Naive thymus-derived CD4-positive, alpha-beta T cell (primary cell): ENCODE measurements around the gene SGCA. TPM values are rescaled to one million over a fixed set of nuclear protein-coding genes. Genes with fewer than 3 reads are reported as not detected.

Source experiments
- ATAC-seq: fragments of 150-1000 bp; cut with Tn5 transposase; 2 replicates; pipeline ENCODE4 v1.10.0; 2021; ENCODE audit warnings: mild to moderate bottlenecking, moderate library complexity
- CTCF ChIA-PET: fragments of 350-600 bp; sonication (Branson Sonifier 250); formaldehyde crosslinking; loops from one replicate; lab custom pipeline; 2021; ENCODE audit warnings: antibody characterized with exemption; lab: Charles Lee
- POLR2A ChIA-PET: fragments of 350-600 bp; sonication (Branson Sonifier 250); formaldehyde crosslinking; loops from one replicate; lab custom pipeline; 2021; ENCODE audit warnings: antibody characterized with exemption, inconsistent platforms; lab: Charles Lee
- DNase-seq, 9 donors: peaks; one replicate each; pipeline versions ENCODE4 v3.0.0 to v3.0.0-alpha.2; 2020 to 2022; ENCODE audit warnings: mixed read lengths in 1 of 9
- H3K27ac ChIP-seq: one replicate; pipeline ENCODE4 v1.7.0; 2013; ENCODE audit warnings: mild to moderate bottlenecking, low read depth, low read length, moderate library complexity
- H3K27me3 ChIP-seq, 2 donors: one replicate each; pipeline ENCODE4 v1.7.0; 2013; ENCODE audit warnings: low read length in 2 of 2, mild to moderate bottlenecking in 2 of 2, moderate library complexity in 2 of 2; ENCODE audit not compliant: control insufficient read depth in 2 of 2, insufficient read depth in 2 of 2
- H3K36me3 ChIP-seq, 3 experiments: 1 replicate in 2 of 3; 2 replicates in 1 of 3; pipeline ENCODE4 v1.7.0; 2013; ENCODE audit warnings: low read length in 3 of 3, mild to moderate bottlenecking in 3 of 3, moderate library complexity in 1 of 3; ENCODE audit not compliant: insufficient read depth in 3 of 3, control insufficient read depth in 2 of 3
- H3K4me1 ChIP-seq, 2 donors: one replicate each; pipeline ENCODE4 v1.7.0; 2013; ENCODE audit warnings: low read length in 2 of 2, mild to moderate bottlenecking in 2 of 2, moderate library complexity in 1 of 2; ENCODE audit not compliant: control insufficient read depth in 2 of 2, insufficient read depth in 2 of 2
- H3K4me3 ChIP-seq: 2 replicates; pipeline ENCODE4 v1.7.0; 2013; ENCODE audit warnings: mild to moderate bottlenecking, low read length
- H3K9me3 ChIP-seq, 3 experiments: 1 replicate in 2 of 3; 2 replicates in 1 of 3; pipeline ENCODE4 v1.7.0; 2013; ENCODE audit warnings: low read length in 3 of 3; ENCODE audit not compliant: control insufficient read depth in 2 of 3
- H3K27ac Mint-ChIP-seq, 9 donors: one replicate each; pipeline ENCODE4 v1.8.0; 2020 to 2022; ENCODE audit warnings: mixed read lengths in 9 of 9, mild to moderate bottlenecking in 8 of 9, moderate library complexity in 5 of 9, inconsistent platforms in 2 of 9
- H3K27me3 Mint-ChIP-seq, 5 donors: one replicate each; pipeline ENCODE4 v1.8.0; 2021 to 2022; ENCODE audit warnings: mixed read lengths in 5 of 5, mild to moderate bottlenecking in 1 of 5
- H3K36me3 Mint-ChIP-seq, 5 donors: one replicate each; pipeline ENCODE4 v1.8.0; 2020 to 2022; ENCODE audit warnings: mixed read lengths in 5 of 5, mild to moderate bottlenecking in 3 of 5, inconsistent platforms in 1 of 5
- H3K4me1 Mint-ChIP-seq, 7 donors: one replicate each; pipeline ENCODE4 v1.8.0; 2020 to 2022; ENCODE audit warnings: mixed read lengths in 7 of 7, mild to moderate bottlenecking in 3 of 7, inconsistent platforms in 1 of 7
- H3K4me3 Mint-ChIP-seq, 10 donors: one replicate each; pipeline ENCODE4 v1.8.0; 2020 to 2022; ENCODE audit warnings: mild to moderate bottlenecking in 10 of 10, mixed read lengths in 10 of 10, moderate library complexity in 6 of 10, inconsistent platforms in 2 of 10
- H3K9me3 Mint-ChIP-seq, 11 donors: one replicate each; pipeline ENCODE4 v1.8.0; 2020 to 2022; ENCODE audit warnings: mixed read lengths in 11 of 11, mild to moderate bottlenecking in 4 of 11, inconsistent platforms in 1 of 11, moderate library complexity in 1 of 11
- intact Hi-C, 2 donors: fragments of 100-400 bp; cut with micrococcal nuclease; formaldehyde crosslinking; loops; one replicate each; pipeline ENCODE4 v1.15.1; 2023
- polyA plus RNA-seq, 2 donors: library from polyadenylated mRNA; unstranded; fragments of 300-500 nt; fragmentation: Illumina TruSeq; gene quantifications; one replicate each; pipeline ENCODE4 v1.2.3, GENCODE V29; 2021
- total RNA-seq, 6 experiments: library from RNA in 5 of 6; stranded (reverse) in 5 of 6; gene quantifications; 1 replicate in 5 of 6; 2 replicates in 1 of 6; pipeline ENCODE4 v1.2.3 and lab custom pipeline; 2021 to 2026

The SGCA gene
- total and polyA plus RNA-seq, 7 experiments from 2014 or later: 0.69 TPM; not detected in 6

GRCh38 chr17:50129353-50129727 lies 36.5 kb upstream of the SGCA start:
- Mint-ChIP-seq H3K27ac (peak overlapping the region in 5 of 9 donors; percentile 24 to 92 (median 83)), H3K9me3 (peaks cover 0 to 7% (median 0%) of the 10 kb centered on the region in 11 donors), H3K4me1 (peaks cover 19 to 39% (median 24%) of the 10 kb centered on the region in 7 donors), H3K36me3 (peaks cover 0 to 9% (median 0%) of the 10 kb centered on the region in 5 donors), H3K27me3 (peaks cover 5 to 39% (median 10%) of the 10 kb centered on the region in 5 donors), H3K4me3 (peak overlapping the region; percentile 67 to 87 (median 80))
- no peak overlapping the region for H3K27ac ChIP-seq
- CTCF ChIA-PET: interaction anchor here (1.3 to 1.4 kb wide), 2 partner anchors 10 to 71 kb away, joined by 3 to 4 read pairs; no protein-coding TSS in a partner anchor
- DNase-seq (no peak), ATAC-seq (peak; percentile 3)
- intact Hi-C loops: no loop called here
- POLR2A ChIA-PET: no interaction called here
- H3K4me1 ChIP-seq: peaks cover 8 to 12% of the 10 kb centered on the region in 2 donors
- no peaks in the 10 kb centered on the region for H3K9me3 ChIP-seq
- peaks cover 0 to 4% of the 10 kb centered on the region in 2 donors for H3K27me3 ChIP-seq
- no peak overlapping the region for H3K4me3 ChIP-seq
- H3K36me3 ChIP-seq: peaks cover 0 to 5% (median 0%) of the 10 kb centered on the region in 3 experiments

GRCh38 chr17:50129728-50130558 lies 35.9 kb upstream of the SGCA start, which contains the start of gene SAMD14:
Gene SAMD14, minus strand, starts transcription at chr17:50130160. Its CDS starts 5,201 bp downstream, at chr17:50124959.
- H3K36me3 Mint-ChIP-seq: peaks cover 0 to 9% (median 0%) of the 10 kb centered on the region in 5 donors

GRCh38 chr17:50130559-50131305 lies 35.1 kb upstream of the SGCA start:
- H3K4me3 ChIP-seq: peak overlapping the region; percentile 46
- CTCF ChIA-PET: interaction anchor here (0.7 to 1.4 kb wide), 3 partner anchors 8 to 179 kb away, joined by 3 to 4 read pairs (median 3); no protein-coding TSS in a partner anchor

More at GRCh38 chr17:50129728-50130558, 35.9 kb upstream of the SGCA start, which contains the start of gene SAMD14:
- Mint-ChIP-seq H3K27ac (peak within 1 kb of the TSS in 8 of 9 donors; percentile 24 to 92 (median 68)), H3K9me3 (peaks cover 0 to 7% (median 0%) of the 10 kb centered on the region in 11 donors), H3K27me3 (peaks cover 5 to 39% (median 10%) of the 10 kb centered on the region in 5 donors), H3K4me3 (peak within 1 kb of the TSS; percentile 73 to 87 (median 80)), H3K4me1 (peaks cover 19 to 39% (median 24%) of the 10 kb centered on the region in 7 donors)
- intact Hi-C loops: no loop called here
- POLR2A ChIA-PET: interaction anchor here (0.6 to 1.6 kb wide), 2 partner anchors 13 to 28 kb away, joined by 3 to 5 read pairs; no protein-coding TSS in a partner anchor
- H3K27ac ChIP-seq: no peak within 1 kb of the TSS
- no peaks in the 10 kb centered on the region for H3K9me3 ChIP-seq
- DNase-seq (peak in 8 of 9 donors; percentile 46 to 66 (median 54)), ATAC-seq (peak; percentile 79)
- peaks cover 0 to 11% (median 0%) of the 10 kb centered on the region in 3 experiments for H3K36me3 ChIP-seq
- peaks cover 8 to 12% of the 10 kb centered on the region in 2 donors for H3K4me1 ChIP-seq
- CTCF ChIA-PET: interaction anchor here (1.3 to 1.4 kb wide), 2 partner anchors 9 to 70 kb away, joined by 3 to 4 read pairs; no protein-coding TSS in a partner anchor
- peak within 1 kb of the TSS; percentile 46 for H3K4me3 ChIP-seq
- peaks cover 0 to 4% of the 10 kb centered on the region in 2 donors for H3K27me3 ChIP-seq

GRCh38 chr17:50132104-50132794 lies 33.6 kb upstream of the SGCA start:
- peaks cover 0 to 7% (median 0%) of the 10 kb centered on the region in 11 donors for H3K9me3 Mint-ChIP-seq
- peaks cover 0 to 20% (median 8%) of the 10 kb centered on the region in 5 donors for H3K36me3 Mint-ChIP-seq
- intact Hi-C loops: no loop called here
- H3K27ac Mint-ChIP-seq: peak overlapping the region in 3 of 9 donors; percentile 19 to 53 (median 25)
- DNase-seq (no peak), ATAC-seq (no peak)
- Histone ChIP-seq H3K4me3 (no peak overlapping the region), H3K9me3 (no peaks in the 10 kb centered on the region), H3K4me1 (peaks cover 8 to 12% of the 10 kb centered on the region in 2 donors), H3K27ac (no peak overlapping the region), H3K27me3 (peaks cover 0 to 4% of the 10 kb centered on the region in 2 donors), H3K36me3 (peaks cover 0 to 32% (median 5%) of the 10 kb centered on the region in 3 experiments)
- peaks cover 5 to 26% (median 10%) of the 10 kb centered on the region in 5 donors for H3K27me3 Mint-ChIP-seq
- ChIA-PET CTCF (interaction anchor here (0.6 to 1.5 kb wide), 3 partner anchors 8 to 166 kb away, joined by 3 to 5 read pairs (median 4); no protein-coding TSS in a partner anchor), POLR2A (interaction anchor here (0.8 to 1.5 kb wide), 4 partner anchors 9 to 38 kb away, joined by 3 read pairs; no protein-coding TSS in a partner anchor)
- peak overlapping the region in 1 of 10 donors; percentile 45 for H3K4me3 Mint-ChIP-seq
- peaks cover 19 to 48% (median 24%) of the 10 kb centered on the region in 7 donors for H3K4me1 Mint-ChIP-seq

More at GRCh38 chr17:50130559-50131305, 35.1 kb upstream of the SGCA start:
- peaks cover 0 to 10% (median 0%) of the 10 kb centered on the region in 5 donors for H3K36me3 Mint-ChIP-seq
- Histone ChIP-seq H3K27ac (no peak overlapping the region), H3K9me3 (no peaks in the 10 kb centered on the region), H3K27me3 (peaks cover 0 to 4% of the 10 kb centered on the region in 2 donors), H3K4me1 (peaks cover 8 to 12% of the 10 kb centered on the region in 2 donors), H3K36me3 (peaks cover 0 to 17% (median 0%) of the 10 kb centered on the region in 3 experiments)
- peaks cover 5 to 32% (median 10%) of the 10 kb centered on the region in 5 donors for H3K27me3 Mint-ChIP-seq
- peak; percentile 33 for ATAC-seq
- POLR2A ChIA-PET: interaction anchor here (0.6 to 1.6 kb wide), 3 partner anchors 12 to 30 kb away, joined by 3 to 5 read pairs (median 4); no protein-coding TSS in a partner anchor
- intact Hi-C loops: no loop called here
- peaks cover 19 to 39% (median 24%) of the 10 kb centered on the region in 7 donors for H3K4me1 Mint-ChIP-seq
- H3K27ac Mint-ChIP-seq: peak overlapping the region in 6 of 9 donors; percentile 25 to 87 (median 47)
- H3K9me3 Mint-ChIP-seq: peaks cover 0 to 7% (median 0%) of the 10 kb centered on the region in 11 donors
- DNase-seq: peak in 2 of 9 donors; percentile 29 to 52
- H3K4me3 Mint-ChIP-seq: peak overlapping the region; percentile 60 to 81 (median 71)

GRCh38 chr17:50133028-50133768 lies 32.6 kb upstream of the SGCA start:
- ChIA-PET CTCF (interaction anchor here (0.6 to 1.5 kb wide), 2 partner anchors 37 to 165 kb away, joined by 4 to 5 read pairs; no protein-coding TSS in a partner anchor), POLR2A (interaction anchor here (0.9 to 1.5 kb wide), 2 partner anchors 21 to 39 kb away, joined by 3 read pairs; no protein-coding TSS in a partner anchor)
- Histone ChIP-seq H3K36me3 (peaks cover 6 to 42% (median 7%) of the 10 kb centered on the region in 3 experiments), H3K4me1 (peaks cover 8 to 12% of the 10 kb centered on the region in 2 donors), H3K27ac (no peak overlapping the region), H3K4me3 (no peak overlapping the region), H3K9me3 (no peaks in the 10 kb centered on the region), H3K27me3 (peaks cover 0 to 4% of the 10 kb centered on the region in 2 donors)
- H3K27ac Mint-ChIP-seq: no peak overlapping the region
- ATAC-seq (no peak), DNase-seq (no peak)
- H3K4me3 Mint-ChIP-seq: no peak overlapping the region
- intact Hi-C loops: no loop called here
- H3K36me3 Mint-ChIP-seq: peaks cover 0 to 30% (median 15%) of the 10 kb centered on the region in 5 donors
- peaks cover 16 to 50% (median 25%) of the 10 kb centered on the region in 7 donors for H3K4me1 Mint-ChIP-seq
- peaks cover 5 to 19% (median 10%) of the 10 kb centered on the region in 5 donors for H3K27me3 Mint-ChIP-seq
- peaks cover 0 to 7% (median 0%) of the 10 kb centered on the region in 11 donors for H3K9me3 Mint-ChIP-seq
